HepG2 (cell line): ENCODE data around the gene TOM1L2. TPM values are rescaled to one million over a fixed set of nuclear protein-coding genes. Genes with fewer than 3 reads are reported as not detected.
A peak's percentile ranks its signal among the peaks of the same experiment; 100 is the strongest.

Source experiments
- ATAD3A ChIP-seq: sonication (generic); formaldehyde crosslinking; IDR thresholded peaks from 2 replicates; pipeline ENCODE4 v1.4.0; 2020; ENCODE audit warnings: missing genetic modification reagents
- EP300 ChIP-seq, 3 experiments: sonication (generic) in 1 of 3; formaldehyde crosslinking in 1 of 3; IDR thresholded peaks; 2 replicates each; pipeline versions ENCODE4 v1.5.1 to v1.6.1; 2011 to 2020; ENCODE audit warnings: low read depth in 2 of 3, low read length in 2 of 3, borderline replicate concordance in 1 of 3, improper control_type of control experiment in 1 of 3, mild to moderate bottlenecking in 1 of 3, missing genetic modification reagents in 1 of 3, moderate library complexity in 1 of 3
- LBX2 ChIP-seq: sonication (generic); formaldehyde crosslinking; IDR thresholded peaks from 2 replicates; pipeline ENCODE4 v1.5.0; 2020; ENCODE audit warnings: missing genetic modification reagents, mild to moderate bottlenecking, borderline replicate concordance
- MEIS1 ChIP-seq: sonication (generic); formaldehyde crosslinking; IDR thresholded peaks from 2 replicates; pipeline ENCODE4 v1.9.0; 2021; ENCODE audit warnings: mild to moderate bottlenecking, missing genetic modification reagents, moderate library complexity, borderline replicate concordance
- NFIB ChIP-seq: sonication (generic); formaldehyde crosslinking; IDR thresholded peaks from 2 replicates; pipeline ENCODE4 v1.9.0; 2021; ENCODE audit warnings: missing genetic modification reagents, mild to moderate bottlenecking, borderline replicate concordance
- NFKBIZ ChIP-seq: IDR thresholded peaks from 2 replicates; pipeline ENCODE4 v1.6.1; 2018; ENCODE audit warnings: missing genetic modification reagents, missing compliant biosample characterization
- PAX8 ChIP-seq: sonication (generic); formaldehyde crosslinking; IDR thresholded peaks from 2 replicates; pipeline ENCODE4 v1.8.0; 2022; ENCODE audit warnings: mild to moderate bottlenecking, missing genetic modification reagents, borderline replicate concordance
- RXRA ChIP-seq: sonication (generic); formaldehyde crosslinking; IDR thresholded peaks from 2 replicates; pipeline ENCODE4 v1.5.1; 2020; ENCODE audit warnings: missing genetic modification reagents
- TSC22D2 ChIP-seq: sonication (generic); formaldehyde crosslinking; IDR thresholded peaks from 2 replicates; pipeline ENCODE4 v1.5.1; 2020; ENCODE audit warnings: missing genetic modification reagents, mild to moderate bottlenecking, borderline replicate concordance
- ZBTB14 ChIP-seq: sonication (generic); formaldehyde crosslinking; IDR thresholded peaks from 2 replicates; pipeline ENCODE4 v1.4.0; 2020; ENCODE audit warnings: missing genetic modification reagents
- ZC3H4 ChIP-seq: sonication (generic); formaldehyde crosslinking; IDR thresholded peaks from 2 replicates; pipeline ENCODE4 v1.4.0; 2020; ENCODE audit warnings: missing genetic modification reagents, borderline replicate concordance
- ZNF18 ChIP-seq: sonication (generic); formaldehyde crosslinking; IDR thresholded peaks from 2 replicates; pipeline ENCODE4 v1.8.0; 2022; ENCODE audit warnings: mild to moderate bottlenecking, missing genetic modification reagents; ENCODE audit not compliant: insufficient replicate concordance
- ZNF224 ChIP-seq: sonication (generic); formaldehyde crosslinking; IDR thresholded peaks from 2 replicates; pipeline ENCODE4 v1.5.0; 2020; ENCODE audit warnings: mild to moderate bottlenecking, missing genetic modification reagents
- ZNF230 ChIP-seq: sonication (generic); formaldehyde crosslinking; IDR thresholded peaks from 2 replicates; pipeline ENCODE4 v1.4.0; 2020; ENCODE audit warnings: mild to moderate bottlenecking, missing genetic modification reagents
- ZNF234 ChIP-seq: sonication (generic); formaldehyde crosslinking; conservative IDR thresholded peaks from 2 replicates; pipeline ENCODE4 v1.5.1; 2020; ENCODE audit warnings: mild to moderate bottlenecking, missing genetic modification reagents
- ZNF235 ChIP-seq: sonication (generic); formaldehyde crosslinking; IDR thresholded peaks from 2 replicates; pipeline ENCODE4 v1.8.1; 2023; ENCODE audit warnings: mild to moderate bottlenecking, missing genetic modification reagents, borderline replicate concordance
- ZNF275 ChIP-seq: sonication (generic); formaldehyde crosslinking; IDR thresholded peaks from 2 replicates; pipeline ENCODE4 v1.8.0; 2022; ENCODE audit warnings: missing genetic modification reagents, mild to moderate bottlenecking, inconsistent platforms, borderline replicate concordance
- ZNF292 ChIP-seq: sonication (generic); formaldehyde crosslinking; IDR thresholded peaks from 2 replicates; pipeline ENCODE4 v1.8.1; 2022; ENCODE audit warnings: mild to moderate bottlenecking, low read depth, missing genetic modification reagents, borderline replicate concordance
- ZNF547 ChIP-seq: sonication (generic); formaldehyde crosslinking; IDR thresholded peaks from 2 replicates; pipeline ENCODE4 v1.5.1; 2020; ENCODE audit warnings: mild to moderate bottlenecking, missing genetic modification reagents
- ZNF678 ChIP-seq: sonication (generic); formaldehyde crosslinking; IDR thresholded peaks from 2 replicates; pipeline ENCODE4 v1.4.0; 2020; ENCODE audit warnings: mild to moderate bottlenecking, missing genetic modification reagents
- ZNF704 ChIP-seq: sonication (generic); formaldehyde crosslinking; IDR thresholded peaks from 2 replicates; pipeline ENCODE4 v1.8.1; 2023; ENCODE audit warnings: mild to moderate bottlenecking, inconsistent platforms, moderate library complexity, missing genetic modification reagents, borderline replicate concordance
- ZNF761 ChIP-seq: sonication (generic); formaldehyde crosslinking; conservative IDR thresholded peaks from 2 replicates; pipeline ENCODE4 v1.4.0; 2020; ENCODE audit warnings: mild to moderate bottlenecking, missing genetic modification reagents
- ZNF782 ChIP-seq: sonication (generic); formaldehyde crosslinking; IDR thresholded peaks from 2 replicates; pipeline ENCODE4 v1.4.0; 2020; ENCODE audit warnings: missing genetic modification reagents, mild to moderate bottlenecking, borderline replicate concordance
- ZNF879 ChIP-seq: sonication (generic); formaldehyde crosslinking; IDR thresholded peaks from 2 replicates; pipeline ENCODE4 v1.8.1; 2023; ENCODE audit warnings: missing genetic modification reagents
- polyA plus RNA-seq, 8 experiments: library from polyadenylated mRNA; depleted of rRNA in 3 of 8; stranded (reverse) in 7 of 8; unstranded in 1 of 8; fragments of >200 nt; fragmentation: Illumina TruSeq in 4 of 8; extraction: Trizol in 4 of 8; gene quantifications; 2 replicates each; pipeline versions ENCODE4 v1.2.1 to v1.2.3, GENCODE V29; 2011 to 2016; ENCODE audit warnings: low read depth in 4 of 8, missing spikeins in 1 of 8, mixed read lengths in 1 of 8; ENCODE audit not compliant: insufficient read depth in 1 of 8
- total RNA-seq, 5 experiments: library from RNA; depleted of rRNA; stranded (reverse); fragments of >200 nt; fragmentation: Illumina TruSeq; extraction: Trizol; gene quantifications; 2 replicates each; pipeline ENCODE4 v1.2.3, GENCODE V29; 2016; ENCODE audit warnings: low read depth in 1 of 5

TOM1L2 gene
- total and polyA plus RNA-seq, 2 of the 13 experiments (the other 11 are each of a cell fraction or from before 2014, with no cell fraction given): 4.7 to 7.4 TPM

GRCh38 chr17:17823433-17824118 is 148.6 kb downstream of the TOM1L2 start (continued):
- TF ChIP-seq ZNF18 (CRISPR knock-in tag) (no peak), ZBTB14 (CRISPR knock-in tag) (no peak), NFKBIZ (CRISPR knock-in tag) (no peak), ZNF704 (CRISPR knock-in tag) (no peak), LBX2 (CRISPR knock-in tag) (no peak), ZNF782 (CRISPR knock-in tag) (no peak), ZNF547 (CRISPR knock-in tag) (no peak), ZNF879 (no peak), ATAD3A (CRISPR knock-in tag) (no peak), PAX8 (no peak), ZC3H4 (no peak), EP300 (IDR thresholded peaks at IDR 0.05; ENCODE audit: low read depth in 2 of 2, low read length in 2 of 2) (peak in 1 of 2 experiments; percentile 79; a peak in 1 of 4 replicates), EP300 (CRISPR knock-in tag; IDR thresholded peaks at IDR 0.05; ENCODE audit: borderline replicate concordance) (peak; percentile 42; the same call in 1 of the 2 replicates), TSC22D2 (CRISPR knock-in tag) (no peak), ZNF275 (CRISPR knock-in tag) (no peak), RXRA (peak; percentile 100), ZNF234 (no peak), MEIS1 (no peak), NFIB (CRISPR knock-in tag) (no peak), ZNF230 (no peak), ZNF678 (CRISPR knock-in tag) (no peak), ZNF235 (CRISPR knock-in tag) (no peak), ZNF224 (CRISPR knock-in tag) (no peak), ZNF761 (CRISPR knock-in tag) (no peak), ZNF292 (CRISPR knock-in tag) (0 out of 2 replicates have a peak, but pooled peaks have one; percentile 20)
